Medulla oblongata (tissue), 1 donor: ENCODE measurements around the gene CDK6.
"Not testable (repeated sequence)": the region's sequence is repeated elsewhere in the genome, so short reads cannot be mapped to it uniquely, and the experiment has no call there.

Source experiments
- DNase-seq: peaks from one replicate; pipeline ENCODE4 v3.0.0-alpha.2; 2015; ENCODE audit errors: extremely low spot score

CDK6 gene

GRCh38 chr7:92836489-92836999 lies at the start of gene CDK6:
TSS of gene CDK6 (minus strand) at chr7:92836573. CDS start at chr7:92833323, 3,250 bp downstream.
- no peak for DNase-seq

GRCh38 chr7:92886039-92886438 lies 49.7 kb upstream of the CDK6 start:
- DNase-seq = not testable (repeated sequence)

GRCh38 chr7:92884218-92884617 lies 47.8 kb upstream of the CDK6 start:
- DNase-seq = no peak

GRCh38 chr7:92882760-92883159 lies 46.4 kb upstream of the CDK6 start:
- no peak for DNase-seq

- DNase-seq = no peak
Measured at GRCh38 chr7:92881091-92881485, 44.7 kb upstream of the CDK6 start.

- DNase-seq = peak; percentile 48
Measured at GRCh38 chr7:92880212-92881090, 44.1 kb upstream of the CDK6 start.

- DNase-seq = no peak
Measured at GRCh38 chr7:92877367-92877766, 41.0 kb upstream of the CDK6 start.

GRCh38 chr7:92876836-92877235 lies 40.5 kb upstream of the CDK6 start:
- no peak for DNase-seq

- DNase-seq = no peak
Measured at GRCh38 chr7:92875719-92876118, 39.3 kb upstream of the CDK6 start.

GRCh38 chr7:92875173-92875572 lies 38.8 kb upstream of the CDK6 start:
- no peak for DNase-seq

- DNase-seq = no peak
Measured at GRCh38 chr7:92874567-92874966, 38.2 kb upstream of the CDK6 start.

- no peak for DNase-seq
Measured at GRCh38 chr7:92873776-92874175, 37.4 kb upstream of the CDK6 start.

- DNase-seq = no peak
Measured at GRCh38 chr7:92872701-92873100, 36.3 kb upstream of the CDK6 start.

GRCh38 chr7:92868683-92869293 lies 32.4 kb upstream of the CDK6 start:
- no peak for DNase-seq

- not testable (repeated sequence) for DNase-seq
Measured at GRCh38 chr7:92864169-92864568, 27.8 kb upstream of the CDK6 start.

GRCh38 chr7:92856436-92856835 lies 20.1 kb upstream of the CDK6 start:
- DNase-seq = no peak

GRCh38 chr7:92854501-92855238 lies 18.3 kb upstream of the CDK6 start:
- no peak for DNase-seq

GRCh38 chr7:92851732-92852131 lies 15.4 kb upstream of the CDK6 start:
- DNase-seq = peak; percentile 23

- DNase-seq = no peak
Measured at GRCh38 chr7:92850516-92850915, 14.1 kb upstream of the CDK6 start.

GRCh38 chr7:92849322-92849721 lies 12.9 kb upstream of the CDK6 start:
- no peak for DNase-seq

GRCh38 chr7:92848851-92849250 lies 12.5 kb upstream of the CDK6 start:
- DNase-seq = no peak

- no peak for DNase-seq
Measured at GRCh38 chr7:92848441-92848840, 12.1 kb upstream of the CDK6 start.
